AG04449 (cell line): ENCODE data around the gene DTNBP1.

ENCODE experiments used
- CTCF ChIA-PET: fragments of 350-600 bp; formaldehyde crosslinking; extraction: SDS; loops from one replicate; lab custom pipeline; 2021; ENCODE audit warnings: antibody characterized with exemption; lab: Yijun Ruan, JAX
- POLR2A ChIA-PET: fragments of 400-600, 350-600 bp; formaldehyde crosslinking; extraction: SDS; loops from one replicate; lab custom pipeline; 2020; ENCODE audit warnings: antibody characterized with exemption, inconsistent platforms; lab: Yijun Ruan, JAX
- DNase-seq: peaks from one replicate; pipeline ENCODE4 v3.0.0-alpha.2; 2010; ENCODE audit warnings: low read depth, low spot score
- H3K4me3 ChIP-seq: 2 replicates; pipeline ENCODE4 v1.5.1; 2011; ENCODE audit warnings: low read depth, mild to moderate bottlenecking, control low read depth, low read length
- TF ChIP-seq, protein P1 (sequence below): IDR thresholded peaks from one replicate; pipeline ENCODE4 v1.5.1; 2011; ENCODE audit warnings: mild to moderate bottlenecking, moderate library complexity, low read length, control low read depth, inconsistent platforms; ENCODE audit not compliant: insufficient read depth; ENCODE audit errors: missing control alignments

The DTNBP1 gene

DNA sequence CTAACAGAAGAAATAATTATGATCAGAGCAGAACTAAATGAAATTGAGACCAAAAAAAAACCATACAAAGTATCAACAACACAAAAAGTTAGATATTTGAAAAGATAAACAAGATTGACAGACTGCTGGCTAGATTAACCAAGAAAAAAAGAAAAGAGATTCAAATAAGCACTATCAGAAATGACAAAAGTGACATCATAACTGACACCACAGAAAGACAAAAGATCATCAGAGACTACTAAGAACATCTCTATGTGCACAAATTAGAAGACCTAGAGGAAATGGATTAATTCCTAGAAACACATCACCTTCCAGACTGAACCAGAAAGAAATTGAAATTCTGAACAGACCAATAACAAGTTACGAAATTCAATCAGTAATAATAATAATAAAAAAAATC is 17.9 kb downstream of the DTNBP1 start:
- POLR2A ChIA-PET, result no interaction called here
- CTCF ChIA-PET, result no interaction called here
- H3K4me3 ChIP-seq, result no peak overlapping the region
- TF ChIP-seq, protein P1, sequence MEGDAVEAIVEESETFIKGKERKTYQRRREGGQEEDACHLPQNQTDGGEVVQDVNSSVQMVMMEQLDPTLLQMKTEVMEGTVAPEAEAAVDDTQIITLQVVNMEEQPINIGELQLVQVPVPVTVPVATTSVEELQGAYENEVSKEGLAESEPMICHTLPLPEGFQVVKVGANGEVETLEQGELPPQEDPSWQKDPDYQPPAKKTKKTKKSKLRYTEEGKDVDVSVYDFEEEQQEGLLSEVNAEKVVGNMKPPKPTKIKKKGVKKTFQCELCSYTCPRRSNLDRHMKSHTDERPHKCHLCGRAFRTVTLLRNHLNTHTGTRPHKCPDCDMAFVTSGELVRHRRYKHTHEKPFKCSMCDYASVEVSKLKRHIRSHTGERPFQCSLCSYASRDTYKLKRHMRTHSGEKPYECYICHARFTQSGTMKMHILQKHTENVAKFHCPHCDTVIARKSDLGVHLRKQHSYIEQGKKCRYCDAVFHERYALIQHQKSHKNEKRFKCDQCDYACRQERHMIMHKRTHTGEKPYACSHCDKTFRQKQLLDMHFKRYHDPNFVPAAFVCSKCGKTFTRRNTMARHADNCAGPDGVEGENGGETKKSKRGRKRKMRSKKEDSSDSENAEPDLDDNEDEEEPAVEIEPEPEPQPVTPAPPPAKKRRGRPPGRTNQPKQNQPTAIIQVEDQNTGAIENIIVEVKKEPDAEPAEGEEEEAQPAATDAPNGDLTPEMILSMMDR, result no peak
- no peak for DNase-seq

DNA sequence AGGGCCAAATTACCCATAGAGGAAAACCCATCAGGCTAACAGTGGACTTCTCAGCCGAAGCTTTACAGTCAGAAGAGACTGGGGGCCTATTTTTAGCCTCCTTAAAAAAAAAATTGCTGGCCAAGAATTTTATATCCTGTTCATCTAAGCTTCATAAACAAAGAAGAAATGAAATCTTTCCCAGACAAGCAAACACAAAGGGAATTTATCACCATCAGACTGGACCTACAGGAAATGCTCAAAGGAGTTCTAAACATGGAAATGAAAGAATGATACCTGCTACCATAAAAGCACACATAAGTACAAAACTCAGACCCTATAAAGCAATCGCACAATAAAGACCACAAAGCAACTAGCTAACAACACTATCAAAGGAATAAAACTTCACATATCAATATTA is 19.3 kb downstream of the DTNBP1 start:
- DNase-seq, result no peak
- TF ChIP-seq, protein P1, result no peak
- no peak overlapping the region for H3K4me3 ChIP-seq
- POLR2A ChIA-PET, result no interaction called here
- CTCF ChIA-PET, result interaction anchor here (1.2 kb wide), 1 partner anchor 20 kb away, joined by 3 read pairs; no protein-coding TSS in a partner anchor

DNA sequence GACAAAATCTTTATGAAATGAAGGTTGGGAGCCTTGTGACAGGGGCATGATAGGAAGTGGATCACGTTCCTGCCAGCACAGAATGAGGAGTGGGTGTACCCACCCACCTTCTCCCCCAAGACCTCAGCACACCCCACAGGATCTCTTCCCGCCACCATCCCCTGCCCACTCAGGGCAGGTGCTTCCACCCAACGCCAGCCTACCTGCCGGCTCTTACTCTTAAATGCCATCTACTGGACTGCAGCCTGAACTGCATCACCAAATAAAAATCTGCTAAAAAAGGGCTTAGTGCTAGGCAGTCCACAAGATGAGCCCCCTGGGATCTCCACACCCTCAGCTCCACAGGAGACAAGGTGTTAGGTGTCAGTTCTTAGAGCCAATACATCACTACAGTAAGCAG is 20.6 kb downstream of the DTNBP1 start:
- DNase-seq, result no peak
- CTCF ChIA-PET, result no interaction called here
- POLR2A ChIA-PET, result no interaction called here
- TF ChIP-seq, protein P1, result no peak
- no peak overlapping the region for H3K4me3 ChIP-seq

DNA sequence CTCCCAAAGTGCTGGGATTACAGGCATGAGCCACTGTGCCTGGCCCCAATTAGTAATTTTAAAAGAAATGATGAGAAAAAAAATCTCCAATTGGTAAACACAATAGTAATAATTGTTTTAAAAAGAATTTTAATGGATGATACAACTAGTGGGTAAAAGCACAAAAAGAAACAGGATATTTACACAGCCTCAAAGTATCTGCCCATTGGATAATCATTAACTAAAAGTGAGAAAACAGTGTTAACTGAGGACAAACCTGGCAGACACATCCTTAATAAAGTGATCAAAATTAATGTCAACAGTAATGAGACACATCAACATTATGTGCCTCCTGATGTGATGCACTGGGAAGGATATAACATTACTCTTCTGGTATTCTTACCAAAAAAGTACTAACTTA is 24.5 kb downstream of the DTNBP1 start:
- POLR2A ChIA-PET, result no interaction called here
- CTCF ChIA-PET, result no interaction called here
- TF ChIP-seq, protein P1, result no peak
- no peak overlapping the region for H3K4me3 ChIP-seq
- DNase-seq, result no peak

DNA sequence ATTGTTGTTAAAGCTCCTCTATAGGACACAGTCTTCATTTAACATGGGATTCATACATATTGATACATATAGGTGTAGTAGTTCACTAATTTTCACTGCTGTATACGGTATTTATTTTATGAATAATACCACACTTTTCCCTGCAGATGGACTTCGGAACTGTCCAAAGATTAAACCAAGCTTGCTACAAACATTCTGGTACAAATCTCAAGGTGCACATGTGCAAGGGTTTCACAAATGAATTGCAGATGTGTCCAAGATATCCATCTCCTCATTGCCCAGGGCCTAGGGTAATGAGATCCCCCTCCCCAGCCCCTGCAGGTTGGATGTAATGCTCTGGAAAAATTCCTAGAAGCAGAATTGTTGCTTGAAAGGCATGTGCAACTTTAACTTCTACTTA is 31.4 kb downstream of the DTNBP1 start:
- H3K4me3 ChIP-seq, result no peak overlapping the region
- TF ChIP-seq, protein P1, result no peak
- POLR2A ChIA-PET, result no interaction called here
- CTCF ChIA-PET, result interaction anchor here (0.8 to 2.2 kb wide), 6 partner anchors 10 to 574 kb away, joined by 3 to 8 read pairs (median 3); no protein-coding TSS in a partner anchor
- DNase-seq, result no peak

DNA sequence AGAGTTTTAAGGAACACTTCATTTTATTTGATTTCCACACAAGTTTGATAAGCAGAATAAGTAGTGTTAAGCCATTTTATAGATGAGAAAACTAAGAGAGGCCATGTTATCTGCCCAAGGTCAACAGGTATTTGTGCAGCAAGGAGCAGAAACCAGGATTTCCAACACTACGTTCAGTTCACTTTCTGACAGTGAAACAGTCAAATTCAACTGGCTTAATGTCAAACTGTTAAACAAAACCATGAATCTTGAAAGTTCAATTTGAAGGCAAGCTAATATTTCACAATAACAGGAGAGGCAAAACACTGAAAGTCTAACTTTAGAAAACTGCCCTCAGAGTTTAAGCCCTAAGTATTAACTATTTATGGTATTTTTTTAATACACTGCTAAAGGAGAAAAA is 32.6 kb downstream of the DTNBP1 start:
- ChIA-PET CTCF (interaction anchor here (0.8 to 2.2 kb wide), 4 partner anchors 9 to 576 kb away, joined by 3 to 8 read pairs (median 4); no protein-coding TSS in a partner anchor), POLR2A (no interaction called here)
- no peak for DNase-seq
- TF ChIP-seq, protein P1, result no peak
- H3K4me3 ChIP-seq, result no peak overlapping the region
